T-cell (primary cell): ENCODE data around the gene STARD9. TPM values are rescaled to one million over a fixed set of nuclear protein-coding genes. Genes with fewer than 3 reads are reported as not detected.
"Not testable (repeated sequence)": the region's sequence is repeated elsewhere in the genome, so short reads cannot be mapped to it uniquely, and the experiment has no call there.

ENCODE experiments used
- ATAC-seq, 4 experiments: fragments of 200-7000 bp in 3 of 4; fragments of 150-1000 bp in 1 of 4; cut with Tn5 transposase; replicated peaks in 1 of 4; 1 replicate in 3 of 4; 2 replicates in 1 of 4; pipeline ENCODE4 v1.10.0; 2021; ENCODE audit warnings: moderate library complexity in 3 of 4, mild to moderate bottlenecking in 2 of 4, moderate number of reproducible peaks in 1 of 4
- CTCF ChIA-PET, 2 donors: fragments of 300-600 bp; sonication (Branson Sonifier 250); formaldehyde crosslinking; loops; one replicate each; lab custom pipeline; 2022; ENCODE audit warnings: antibody characterized with exemption in 2 of 2; lab: Charles Lee
- POLR2A ChIA-PET, 2 donors: fragments of 300-600 bp; sonication (Branson Sonifier 250); formaldehyde crosslinking; loops; one replicate each; lab custom pipeline; 2022; ENCODE audit warnings: antibody characterized with exemption in 2 of 2; lab: Charles Lee
- DNase-seq, 35 experiments: peaks; one replicate each; pipeline versions ENCODE4 v3.0.0 to v3.0.0-alpha.2; 2013 to 2023
- H3K27ac ChIP-seq: one replicate; pipeline ENCODE4 v1.5.1; 2013; ENCODE audit warnings: low read length
- H3K27me3 ChIP-seq, 2 experiments: replicated peaks in 1 of 2; 1 replicate in 1 of 2; 2 replicates in 1 of 2; pipeline versions ENCODE4 v1.6.1 to v1.7.0; 2013; ENCODE audit warnings: low read length in 1 of 2, mixed read lengths in 1 of 2; ENCODE audit not compliant: control insufficient read depth in 2 of 2, insufficient read depth in 2 of 2; ENCODE audit errors: extremely low read depth in 1 of 2
- H3K36me3 ChIP-seq, 2 donors: 1 replicate in 1 of 2; 2 replicates in 1 of 2; pipeline versions ENCODE4 v1.6.1 to v1.7.0; 2013; ENCODE audit warnings: low read length in 1 of 2; ENCODE audit not compliant: control insufficient read depth in 2 of 2, insufficient read depth in 1 of 2; ENCODE audit errors: extremely low read depth in 1 of 2
- H3K4me1 ChIP-seq, 2 experiments: 1 replicate in 1 of 2; 2 replicates in 1 of 2; pipeline versions ENCODE4 v1.6.1 to v1.7.0; 2013; ENCODE audit warnings: low read length in 2 of 2, mixed read lengths in 1 of 2; ENCODE audit not compliant: insufficient read depth in 2 of 2, control insufficient read depth in 1 of 2; ENCODE audit errors: extremely low read depth in 1 of 2
- H3K4me3 ChIP-seq, 2 donors: 1 replicate in 1 of 2; 2 replicates in 1 of 2; pipeline versions ENCODE4 v1.5.1 to v1.7.0; 2013; ENCODE audit warnings: mild to moderate bottlenecking in 2 of 2, low read length in 1 of 2, moderate library complexity in 1 of 2; ENCODE audit not compliant: control insufficient read depth in 1 of 2; ENCODE audit errors: extremely low read depth in 1 of 2
- H3K9me3 ChIP-seq: 2 replicates; pipeline ENCODE4 v1.7.0; 2013
- H3K27ac Mint-ChIP-seq, 2 donors: one replicate each; pipeline ENCODE4 v1.8.0; 2020 to 2021; ENCODE audit warnings: mild to moderate bottlenecking in 2 of 2, mixed read lengths in 2 of 2
- H3K27me3 Mint-ChIP-seq, 2 donors: one replicate each; pipeline ENCODE4 v1.8.0; 2021 to 2022; ENCODE audit warnings: mixed read lengths in 2 of 2
- H3K36me3 Mint-ChIP-seq: one replicate; pipeline ENCODE4 v1.8.0; 2021; ENCODE audit warnings: mixed read lengths
- H3K4me1 Mint-ChIP-seq, 3 donors: one replicate each; pipeline ENCODE4 v1.8.0; 2020 to 2022; ENCODE audit warnings: mixed read lengths in 3 of 3, mild to moderate bottlenecking in 1 of 3
- H3K4me3 Mint-ChIP-seq, 3 donors: one replicate each; pipeline ENCODE4 v1.8.0; 2020 to 2022; ENCODE audit warnings: mild to moderate bottlenecking in 3 of 3, mixed read lengths in 3 of 3, moderate library complexity in 3 of 3
- H3K9me3 Mint-ChIP-seq, 3 donors: one replicate each; pipeline ENCODE4 v1.8.0; 2020 to 2022; ENCODE audit warnings: mixed read lengths in 3 of 3
- WGBS: methylation state at CpG from one replicate; pipeline ENCODE4 v1.1.5; 2013; ENCODE audit warnings: missing lambda C conversion rate; ENCODE audit not compliant: insufficient coverage; 5-methylcytosine and 5-hydroxymethylcytosine counted together
- total RNA-seq, 35 experiments: library from RNA in 6 of 35; stranded (reverse) in 6 of 35; fragments of 120-200 nt in 1 of 35; gene quantifications; one replicate each; pipeline versions ENCODE4 v1.2.1 to v1.2.4 and lab custom pipeline; 2013 to 2026

Gene STARD9
- total RNA-seq, 5 donors from 2014 or later (not counting 1 experiment from before 2014, with no cell fraction given): 6.6 to 10.6 (median 8.8) TPM

GRCh38 chr15:42679285-42680141 lies 104.1 kb downstream of the STARD9 start:
- no peaks in the 10 kb centered on the region for H3K4me1 ChIP-seq
- Mint-ChIP-seq H3K9me3 (no peaks in the 10 kb centered on the region), H3K4me3 (no peak overlapping the region), H3K27me3 (no peaks in the 10 kb centered on the region), H3K4me1 (no peaks in the 10 kb centered on the region), H3K27ac (no peak overlapping the region), H3K36me3 (peaks cover 25% of the 10 kb centered on the region)
- WGBS: 95% methylated on average over 3 of the region's 7 CpGs
- no peaks in the 10 kb centered on the region for H3K27me3 ChIP-seq
- no peak for DNase-seq
- H3K4me3 ChIP-seq: no peak overlapping the region
- ATAC-seq: no peak
- H3K36me3 ChIP-seq: peaks cover 4 to 19% of the 10 kb centered on the region in 2 donors
- ChIA-PET POLR2A (no interaction called here), CTCF (no interaction called here)
- H3K9me3 ChIP-seq: no peaks in the 10 kb centered on the region
- H3K27ac ChIP-seq: no peak overlapping the region

DNA sequence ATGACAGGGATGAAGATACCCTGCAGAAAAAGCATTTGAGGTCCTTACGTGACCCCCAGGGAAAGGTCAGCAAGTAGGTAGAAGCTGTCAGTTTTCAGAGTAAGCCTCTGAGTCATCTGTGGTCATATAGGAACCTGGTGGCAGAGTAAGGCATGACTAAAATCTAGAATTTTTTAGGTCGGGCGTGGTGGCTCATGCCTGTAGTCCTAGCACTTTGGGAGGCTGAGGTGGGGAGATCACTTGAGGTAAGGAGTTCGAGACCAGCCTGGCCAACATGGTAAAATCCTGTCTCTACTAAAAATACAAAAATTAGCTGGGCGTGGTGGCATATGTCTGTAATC lies 104.7 kb downstream of the STARD9 start:
- H3K9me3 Mint-ChIP-seq, CTCF ChIA-PET, H3K27ac ChIP-seq, H3K4me3 ChIP-seq, H3K27me3 Mint-ChIP-seq, H3K9me3 ChIP-seq, ATAC-seq, H3K4me3 Mint-ChIP-seq, H3K4me1 Mint-ChIP-seq, H3K27ac Mint-ChIP-seq, DNase-seq, H3K4me1 ChIP-seq, H3K27me3 ChIP-seq: not testable (repeated sequence)
- peaks cover 20% of the 10 kb centered on the region for H3K36me3 Mint-ChIP-seq
- POLR2A ChIA-PET: interaction anchor here in 1 of 2 donors (0.8 kb wide), 1 partner anchor 72 kb away, joined by 4 read pairs; no protein-coding TSS in a partner anchor
- H3K36me3 ChIP-seq: peaks cover 5 to 19% of the 10 kb centered on the region in 2 donors
- 60% methylated on average over 1 of the region's 5 CpGs for WGBS

DNA sequence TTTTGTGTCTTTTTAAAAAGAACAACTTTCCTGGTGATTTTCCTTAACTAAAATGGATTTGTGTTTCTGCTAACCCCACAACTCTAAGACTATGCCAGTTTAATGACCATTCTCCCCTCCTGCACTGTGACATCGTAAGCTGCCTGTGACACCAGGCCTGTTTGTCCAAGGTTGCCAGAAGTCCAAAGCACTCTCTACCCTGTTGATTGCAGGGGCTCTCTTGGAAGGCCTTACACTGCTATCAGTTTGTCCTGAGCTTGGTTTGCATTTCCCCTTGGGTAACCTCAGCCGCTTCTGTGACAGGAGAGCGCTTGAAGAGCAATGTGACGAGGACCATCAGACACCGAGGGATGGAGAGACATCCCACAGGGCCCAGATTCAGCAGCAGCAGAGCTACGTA lies 105.7 kb downstream of the STARD9 start:
- no peak overlapping the region for H3K4me3 Mint-ChIP-seq
- H3K27me3 Mint-ChIP-seq: no peaks in the 10 kb centered on the region
- H3K4me3 ChIP-seq: no peak overlapping the region
- CTCF ChIA-PET: no interaction called here
- POLR2A ChIA-PET: interaction anchor here (0.6 to 0.8 kb wide), 2 partner anchors 73 to 984 kb away, joined by 4 read pairs; no protein-coding TSS in a partner anchor
- H3K27ac ChIP-seq: no peak overlapping the region
- no peaks in the 10 kb centered on the region for H3K27me3 ChIP-seq
- peaks cover 16% of the 10 kb centered on the region for H3K36me3 Mint-ChIP-seq
- WGBS: 98% methylated on average over 6 of the region's 6 CpGs
- H3K4me1 Mint-ChIP-seq: no peaks in the 10 kb centered on the region
- ATAC-seq: no peak
- peaks cover 5 to 13% of the 10 kb centered on the region in 2 donors for H3K36me3 ChIP-seq
- no peak for DNase-seq
- H3K9me3 ChIP-seq: no peaks in the 10 kb centered on the region
- H3K4me1 ChIP-seq: no peaks in the 10 kb centered on the region
- H3K27ac Mint-ChIP-seq: no peak overlapping the region
- no peaks in the 10 kb centered on the region for H3K9me3 Mint-ChIP-seq

DNA sequence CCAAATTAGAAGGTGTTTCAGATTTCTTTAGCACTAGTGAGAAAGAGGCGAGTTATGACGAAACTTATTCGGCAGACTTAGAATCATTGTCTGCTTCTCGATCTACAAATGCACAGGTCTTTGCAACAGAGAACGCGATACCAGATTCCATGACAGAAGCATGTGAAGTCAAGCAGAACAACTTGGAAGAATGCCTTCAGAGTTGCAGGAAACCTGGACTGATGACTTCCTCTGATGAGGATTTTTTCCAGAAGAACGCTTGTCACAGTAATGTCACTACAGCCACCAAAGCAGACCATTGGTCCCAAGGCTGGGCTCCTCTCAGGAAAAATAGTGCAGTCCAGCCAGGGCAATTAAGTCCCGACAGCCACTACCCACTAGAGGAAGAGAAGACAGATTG lies 110.9 kb downstream of the STARD9 start:
- Mint-ChIP-seq H3K9me3 (no peaks in the 10 kb centered on the region), H3K4me1 (peaks cover 0 to 1% (median 1%) of the 10 kb centered on the region in 3 donors), H3K27ac (no peak overlapping the region), H3K27me3 (no peaks in the 10 kb centered on the region), H3K36me3 (peaks cover 12% of the 10 kb centered on the region), H3K4me3 (no peak overlapping the region)
- Histone ChIP-seq H3K27me3 (no peaks in the 10 kb centered on the region), H3K27ac (no peak overlapping the region), H3K36me3 (peaks cover 5 to 11% of the 10 kb centered on the region in 2 donors), H3K4me3 (no peak overlapping the region), H3K9me3 (no peaks in the 10 kb centered on the region), H3K4me1 (peaks cover 0 to 1% of the 10 kb centered on the region in 2 experiments)
- ATAC-seq (no peak), DNase-seq (no peak)
- 96% methylated on average over 7 of the region's 8 CpGs for WGBS
- ChIA-PET CTCF (no interaction called here), POLR2A (no interaction called here)

- WGBS: no CpG with 5 or more reads among the region's 4 CpGs
- no peak overlapping the region for H3K4me3 Mint-ChIP-seq
- Histone ChIP-seq H3K9me3 (no peaks in the 10 kb centered on the region), H3K27ac (no peak overlapping the region), H3K27me3 (no peaks in the 10 kb centered on the region), H3K4me3 (no peak overlapping the region), H3K36me3 (peaks cover 5 to 6% of the 10 kb centered on the region in 2 donors), H3K4me1 (peaks cover 0 to 3% of the 10 kb centered on the region in 2 experiments)
- ChIA-PET CTCF (no interaction called here), POLR2A (interaction anchor here in 1 of 2 donors (0.6 kb wide), 1 partner anchor 57 kb away, joined by 3 read pairs; no protein-coding TSS in a partner anchor)
- H3K27me3 Mint-ChIP-seq: no peaks in the 10 kb centered on the region
- no peaks in the 10 kb centered on the region for H3K9me3 Mint-ChIP-seq
- no peak overlapping the region for H3K27ac Mint-ChIP-seq
- H3K4me1 Mint-ChIP-seq: peaks cover 0 to 6% (median 1%) of the 10 kb centered on the region in 3 donors
- H3K36me3 Mint-ChIP-seq: peaks cover 10% of the 10 kb centered on the region
- no peak for ATAC-seq
- DNase-seq: no peak
These were observed 112.3 kb downstream of the STARD9 start for GRCh38 chr15:42687740-42688139.

DNA sequence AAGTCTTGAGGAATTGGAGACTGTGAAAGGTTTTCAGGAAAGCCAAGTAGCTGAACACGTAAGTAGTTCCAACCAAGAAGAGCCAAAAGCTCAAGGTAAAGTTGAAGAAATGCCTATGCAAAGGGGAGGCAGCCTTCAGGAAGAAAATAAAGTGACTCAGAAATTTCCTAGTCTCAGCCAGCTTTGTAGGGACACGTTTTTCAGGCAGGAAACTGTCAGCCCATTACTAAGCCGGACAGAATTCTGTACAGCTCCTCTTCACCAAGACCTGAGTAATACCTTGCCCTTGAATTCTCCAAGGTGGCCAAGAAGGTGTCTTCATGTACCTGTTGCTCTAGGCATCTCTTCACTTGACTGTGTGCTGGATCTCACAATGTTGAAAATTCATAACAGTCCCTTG lies 112.9 kb downstream of the STARD9 start:
- H3K4me3 Mint-ChIP-seq: no peak overlapping the region
- CTCF ChIA-PET: no interaction called here
- ATAC-seq: no peak
- H3K4me3 ChIP-seq: no peak overlapping the region
- H3K27ac Mint-ChIP-seq: no peak overlapping the region
- H3K9me3 Mint-ChIP-seq: no peaks in the 10 kb centered on the region
- no peaks in the 10 kb centered on the region for H3K27me3 ChIP-seq
- 86% methylated on average over 3 of the region's 3 CpGs for WGBS
- H3K9me3 ChIP-seq: no peaks in the 10 kb centered on the region
- H3K4me1 Mint-ChIP-seq: peaks cover 0 to 6% (median 1%) of the 10 kb centered on the region in 3 donors
- no peaks in the 10 kb centered on the region for H3K27me3 Mint-ChIP-seq
- H3K27ac ChIP-seq: no peak overlapping the region
- POLR2A ChIA-PET: no interaction called here
- H3K36me3 ChIP-seq: peaks cover 5 to 6% of the 10 kb centered on the region in 2 donors
- H3K36me3 Mint-ChIP-seq: peaks cover 10% of the 10 kb centered on the region
- DNase-seq: no peak
- H3K4me1 ChIP-seq: peaks cover 0 to 3% of the 10 kb centered on the region in 2 experiments
